ENCODE measurements around the gene HDHD2. TPM values are rescaled to one million over a fixed set of nuclear protein-coding genes. Genes with fewer than 3 reads are reported as not detected.
"Not testable (repeated sequence)": the region's sequence is repeated elsewhere in the genome, so short reads cannot be mapped to it uniquely, and the experiment has no call there.

HDHD2 gene, protein sequence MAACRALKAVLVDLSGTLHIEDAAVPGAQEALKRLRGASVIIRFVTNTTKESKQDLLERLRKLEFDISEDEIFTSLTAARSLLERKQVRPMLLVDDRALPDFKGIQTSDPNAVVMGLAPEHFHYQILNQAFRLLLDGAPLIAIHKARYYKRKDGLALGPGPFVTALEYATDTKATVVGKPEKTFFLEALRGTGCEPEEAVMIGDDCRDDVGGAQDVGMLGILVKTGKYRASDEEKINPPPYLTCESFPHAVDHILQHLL
- total RNA-seq, result 47.2 and 57.0 TPM in 2 replicates
- long read RNA-seq, transcript HDHD2-201 (7 exons, 2,212 nt), result major isoform, 183 of 311 reads
- long read RNA-seq, transcript HDHD2-205 (7 exons, 2,224 nt), result minor isoform, 76 of 311 reads
- long read RNA-seq, partial matches to known transcripts, result 6 of 311 reads
- long read RNA-seq, other reads (novel, unspliced or antisense), result 45 of 311 reads

DNA sequence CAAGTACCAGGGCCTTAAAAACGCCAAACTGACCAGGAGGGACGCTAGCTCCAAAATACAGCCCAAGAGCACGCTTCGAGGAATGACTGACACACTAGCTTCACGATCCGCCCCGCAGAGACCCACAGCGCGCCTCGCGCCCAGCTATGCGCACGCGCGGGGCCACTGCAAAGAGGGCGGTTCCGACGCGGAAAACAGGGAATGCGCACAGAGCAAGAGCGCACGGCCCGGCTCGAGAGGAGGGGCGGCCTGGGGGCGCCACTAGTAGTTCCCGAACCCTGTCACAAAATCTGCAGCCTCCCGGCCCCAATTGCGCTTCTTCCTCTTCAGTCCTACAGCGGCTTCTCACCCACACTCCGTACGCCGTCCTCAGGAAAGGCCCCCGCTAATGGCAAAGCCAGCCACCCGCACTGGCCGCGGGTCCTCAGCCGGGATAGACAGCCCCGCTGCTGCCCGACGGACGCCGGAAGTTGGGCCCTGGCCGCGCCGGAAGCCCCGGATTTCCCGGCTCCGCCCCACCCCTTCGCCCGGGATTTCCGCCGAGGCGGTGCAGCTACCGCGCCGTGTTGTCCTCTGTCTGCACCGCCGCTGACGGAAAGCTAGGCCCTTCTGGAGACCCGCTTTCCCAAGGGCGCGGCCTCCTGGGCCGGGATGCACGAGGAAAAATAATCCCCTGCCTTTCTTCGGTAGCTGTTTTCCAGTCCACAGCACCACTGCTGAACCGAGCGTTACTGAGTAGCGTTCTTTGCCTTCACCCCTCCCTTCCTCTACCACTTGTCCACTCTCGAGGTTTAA lies at the start of gene HDHD2:
HDHD2 (minus strand) TSS at position 472 of the 795 bp plus-strand sequence. CDS start 14,061 bp downstream, outside the sequence.
- Mint-ChIP-seq H3K9me3 (ENCODE audit: low read depth) (no peaks in the 10 kb centered on the region), H3K4me1 (ENCODE audit: low read depth) (peaks cover 19% of the 10 kb centered on the region), H3K4me3 (ENCODE audit: low read depth) (peak within 1 kb of the TSS; percentile 88), H3K27me3 (no peaks in the 10 kb centered on the region), H3K36me3 (ENCODE audit: insufficient read depth) (no peaks in the 10 kb centered on the region), H3K27ac (peak within 1 kb of the TSS; percentile 98)
- peak; percentile 69 for DNase-seq (ENCODE audit: low spot score, unreplicated experiment)
- TF ChIP-seq, protein P1, sequence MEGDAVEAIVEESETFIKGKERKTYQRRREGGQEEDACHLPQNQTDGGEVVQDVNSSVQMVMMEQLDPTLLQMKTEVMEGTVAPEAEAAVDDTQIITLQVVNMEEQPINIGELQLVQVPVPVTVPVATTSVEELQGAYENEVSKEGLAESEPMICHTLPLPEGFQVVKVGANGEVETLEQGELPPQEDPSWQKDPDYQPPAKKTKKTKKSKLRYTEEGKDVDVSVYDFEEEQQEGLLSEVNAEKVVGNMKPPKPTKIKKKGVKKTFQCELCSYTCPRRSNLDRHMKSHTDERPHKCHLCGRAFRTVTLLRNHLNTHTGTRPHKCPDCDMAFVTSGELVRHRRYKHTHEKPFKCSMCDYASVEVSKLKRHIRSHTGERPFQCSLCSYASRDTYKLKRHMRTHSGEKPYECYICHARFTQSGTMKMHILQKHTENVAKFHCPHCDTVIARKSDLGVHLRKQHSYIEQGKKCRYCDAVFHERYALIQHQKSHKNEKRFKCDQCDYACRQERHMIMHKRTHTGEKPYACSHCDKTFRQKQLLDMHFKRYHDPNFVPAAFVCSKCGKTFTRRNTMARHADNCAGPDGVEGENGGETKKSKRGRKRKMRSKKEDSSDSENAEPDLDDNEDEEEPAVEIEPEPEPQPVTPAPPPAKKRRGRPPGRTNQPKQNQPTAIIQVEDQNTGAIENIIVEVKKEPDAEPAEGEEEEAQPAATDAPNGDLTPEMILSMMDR (IDR thresholded peaks at IDR 0.05; ENCODE audit: unreplicated experiment), result no peak

DNA sequence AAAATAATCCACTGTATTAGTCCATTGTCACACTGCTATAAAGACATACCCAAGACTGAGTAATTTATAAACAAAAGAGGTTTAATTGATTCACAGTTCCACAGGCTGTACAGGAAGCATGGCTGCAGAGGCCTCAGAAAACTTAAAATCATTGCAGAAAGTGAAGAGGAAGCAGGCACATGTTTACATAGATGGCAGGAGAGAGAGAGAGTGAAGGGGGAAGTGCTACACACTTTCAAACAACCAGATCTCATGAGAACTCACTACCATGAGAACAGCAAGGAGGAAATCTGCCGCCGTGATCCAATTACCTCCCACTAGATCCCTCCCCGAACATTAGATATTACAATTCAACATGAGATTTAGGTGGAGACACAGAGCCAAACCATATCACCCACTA lies 45.7 kb upstream of the HDHD2 start:
- H3K27ac Mint-ChIP-seq; H3K4me3 Mint-ChIP-seq (ENCODE audit: low read depth); H3K4me1 Mint-ChIP-seq (ENCODE audit: low read depth); DNase-seq (ENCODE audit: low spot score, unreplicated experiment); H3K9me3 Mint-ChIP-seq (ENCODE audit: low read depth); H3K36me3 Mint-ChIP-seq (ENCODE audit: insufficient read depth): not testable (repeated sequence)
- H3K27me3 Mint-ChIP-seq, result peaks cover 13% of the 10 kb centered on the region

DNA sequence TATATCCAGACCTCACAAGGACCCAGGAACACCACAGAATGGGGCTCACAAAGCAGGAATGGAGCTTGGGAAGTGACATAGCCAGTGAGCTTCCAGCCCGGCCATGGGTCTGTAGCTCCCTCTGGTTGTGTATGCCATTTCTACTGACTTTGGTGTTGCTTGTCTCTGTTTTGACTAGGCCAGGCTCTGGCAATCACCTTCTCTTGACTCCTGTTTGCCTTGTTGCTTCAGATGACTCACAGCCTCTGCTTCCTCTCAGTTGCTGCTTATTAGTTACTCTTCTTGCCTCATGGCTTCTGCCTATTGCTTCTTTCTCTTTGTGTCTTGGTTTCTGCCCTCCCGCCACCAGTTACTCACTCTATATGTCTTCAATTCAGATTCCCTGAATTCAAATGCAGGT lies 41.7 kb upstream of the HDHD2 start:
- Mint-ChIP-seq H3K4me3 (ENCODE audit: low read depth) (no peak overlapping the region), H3K27me3 (peaks cover 16% of the 10 kb centered on the region), H3K4me1 (ENCODE audit: low read depth) (peaks cover 5% of the 10 kb centered on the region), H3K27ac (no peak overlapping the region), H3K36me3 (ENCODE audit: insufficient read depth) (no peaks in the 10 kb centered on the region), H3K9me3 (ENCODE audit: low read depth) (no peaks in the 10 kb centered on the region)
- TF ChIP-seq, protein P1 (IDR thresholded peaks at IDR 0.05; ENCODE audit: unreplicated experiment), result no peak
- no peak for DNase-seq (ENCODE audit: low spot score, unreplicated experiment)

DNA sequence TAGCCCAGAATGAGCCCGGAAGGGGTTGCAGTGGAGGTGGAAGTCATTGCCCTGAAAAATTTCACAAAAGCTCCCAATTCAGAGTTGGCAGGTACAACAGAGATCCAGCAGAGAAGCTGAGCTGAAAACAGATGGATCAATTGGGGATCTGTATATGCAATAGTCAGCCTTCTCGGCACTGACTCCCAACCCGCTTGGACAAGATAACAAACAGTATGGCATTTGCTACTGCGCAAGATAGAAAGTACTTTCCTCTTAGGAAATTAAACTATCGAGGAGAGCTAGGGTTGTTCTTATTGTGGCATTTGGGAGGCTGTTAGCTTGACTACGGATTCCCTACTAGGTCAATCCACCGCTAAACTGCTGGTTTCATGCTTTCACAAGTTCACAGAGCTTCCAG lies 37.4 kb upstream of the HDHD2 start:
- Mint-ChIP-seq H3K36me3 (ENCODE audit: insufficient read depth) (no peaks in the 10 kb centered on the region), H3K4me1 (ENCODE audit: low read depth) (no peaks in the 10 kb centered on the region), H3K4me3 (ENCODE audit: low read depth) (no peak overlapping the region), H3K27me3 (peaks cover 11% of the 10 kb centered on the region), H3K9me3 (ENCODE audit: low read depth) (peaks cover 12% of the 10 kb centered on the region), H3K27ac (no peak overlapping the region)
- TF ChIP-seq, protein P1 (IDR thresholded peaks at IDR 0.05; ENCODE audit: unreplicated experiment), result no peak
- no peak for DNase-seq (ENCODE audit: low spot score, unreplicated experiment)

DNA sequence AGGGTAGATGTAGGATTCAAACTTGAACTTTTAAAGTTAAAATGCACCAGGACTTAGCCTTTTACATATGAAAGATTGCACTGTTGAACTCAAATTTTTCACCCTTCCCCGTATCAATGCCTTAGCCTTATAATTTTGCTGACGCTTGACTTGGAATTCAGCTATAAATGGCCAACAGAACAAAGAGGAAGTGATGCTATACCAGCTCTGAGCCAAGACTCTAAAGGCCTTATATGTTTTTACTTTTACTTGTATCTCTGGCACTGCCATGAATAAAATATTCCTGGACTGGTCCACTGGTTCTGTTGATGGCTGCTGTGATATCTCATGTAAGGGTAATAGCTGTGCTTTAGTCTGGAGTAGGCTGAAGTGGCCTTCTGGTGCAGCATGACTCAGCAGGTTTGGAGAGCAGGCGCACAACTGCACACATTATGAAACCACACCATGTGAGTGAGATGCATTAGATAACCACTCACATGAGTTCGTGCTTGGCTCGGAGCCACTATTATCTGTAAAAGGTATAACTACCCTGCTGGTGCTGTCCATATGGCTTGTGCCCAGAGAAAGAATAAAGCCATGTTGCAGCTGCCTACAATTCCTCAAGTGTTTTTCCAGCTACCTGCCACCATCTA lies 34.2 kb upstream of the HDHD2 start:
- DNase-seq (ENCODE audit: low spot score, unreplicated experiment), result no peak
- Mint-ChIP-seq H3K27ac (no peak overlapping the region), H3K36me3 (ENCODE audit: insufficient read depth) (no peaks in the 10 kb centered on the region), H3K4me3 (ENCODE audit: low read depth) (no peak overlapping the region), H3K27me3 (peaks cover 12% of the 10 kb centered on the region), H3K9me3 (ENCODE audit: low read depth) (peaks cover 12% of the 10 kb centered on the region), H3K4me1 (ENCODE audit: low read depth) (no peaks in the 10 kb centered on the region)
- TF ChIP-seq, protein P1 (IDR thresholded peaks at IDR 0.05; ENCODE audit: unreplicated experiment), result no peak

DNA sequence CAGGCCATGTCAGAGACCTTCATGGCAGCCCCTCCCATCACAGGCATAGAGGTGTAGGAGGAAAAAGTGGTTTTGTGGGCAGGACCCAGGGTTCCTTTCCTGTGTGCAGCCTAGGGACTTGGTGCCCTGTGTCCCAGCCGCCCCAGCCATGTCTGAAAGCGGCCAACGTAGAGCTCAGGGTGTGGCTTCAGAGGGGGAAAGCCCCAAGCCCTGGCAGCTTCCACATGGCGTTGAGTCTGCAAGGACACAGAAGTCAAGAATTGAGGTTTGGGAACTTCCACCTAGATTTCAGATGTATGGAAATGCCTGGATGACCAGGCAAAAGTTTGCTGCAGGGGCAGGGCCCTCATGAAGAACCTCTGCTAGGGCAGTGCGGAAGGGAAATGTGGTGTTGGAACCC lies 31.9 kb upstream of the HDHD2 start:
- peaks cover 12% of the 10 kb centered on the region for H3K9me3 Mint-ChIP-seq (ENCODE audit: low read depth)
- not testable (repeated sequence) for H3K4me3 Mint-ChIP-seq (ENCODE audit: low read depth); H3K27ac Mint-ChIP-seq; H3K27me3 Mint-ChIP-seq; DNase-seq (ENCODE audit: low spot score, unreplicated experiment); H3K4me1 Mint-ChIP-seq (ENCODE audit: low read depth); H3K36me3 Mint-ChIP-seq (ENCODE audit: insufficient read depth)

Data from progenitor cell of endocrine pancreas (in vitro differentiated cells).